IMR-90 (cell line): ENCODE measurements around the gene CCDC13. TPM values are rescaled to one million over a fixed set of nuclear protein-coding genes. Genes with fewer than 3 reads are reported as not detected.
A peak's percentile ranks its signal among the peaks of the same experiment; 100 is the strongest.

Experiments used
- ATAC-seq: fragments of 200-7000 bp; cut with Tn5 transposase; 2 replicates; pipeline ENCODE4 v1.9.1; 2020; ENCODE audit warnings: low read depth, mild to moderate bottlenecking, moderate library complexity
- BruUV-seq: library from RNA; stranded (reverse); fragments of 400-500 nt; replicated peaks from 2 replicates; lab custom pipeline; 2021; lab: Mats Ljungman, UMichigan
- CTCF ChIA-PET: fragments of 300-600 bp; formaldehyde crosslinking; extraction: SDS; loops from one replicate; lab custom pipeline; 2021; ENCODE audit warnings: antibody characterized with exemption; lab: Yijun Ruan, JAX
- POLR2A ChIA-PET: fragments of 300-600 bp; sonication (Branson Sonifier 250); formaldehyde crosslinking; loops from one replicate; lab custom pipeline; 2022; ENCODE audit warnings: antibody characterized with exemption; ENCODE audit not compliant: unreplicated experiment; lab: Charles Lee
- DNase-seq: peaks from one replicate; pipeline ENCODE4 v3.0.0; 2013
- H2AFZ ChIP-seq: replicated peaks from 2 replicates; pipeline ENCODE3; 2013; ENCODE audit warnings: low read length, mild to moderate bottlenecking; ENCODE audit not compliant: poor library complexity
- H2AK5ac ChIP-seq: 2 replicates; pipeline ENCODE4 v1.6.1; 2013; ENCODE audit warnings: low read depth, low read length, inconsistent platforms
- H2AK9ac ChIP-seq: replicated peaks from 2 replicates; pipeline ENCODE3; 2013; ENCODE audit warnings: mild to moderate bottlenecking, low read depth, low read length, moderate library complexity; ENCODE audit not compliant: poor library complexity
- H2BK120ac ChIP-seq: 2 replicates; pipeline ENCODE4 v1.6.1; 2013; ENCODE audit warnings: low read depth, low read length, inconsistent platforms
- H2BK15ac ChIP-seq: 3 replicates; pipeline ENCODE4 v1.6.1; 2013; ENCODE audit warnings: low read depth, low read length, inconsistent platforms
- H2BK20ac ChIP-seq: 2 replicates; pipeline ENCODE4 v1.6.1; 2013; ENCODE audit warnings: low read depth, mild to moderate bottlenecking, inconsistent platforms, low read length, moderate library complexity
- H2BK5ac ChIP-seq: 2 replicates; pipeline ENCODE4 v1.6.1; 2013; ENCODE audit warnings: mild to moderate bottlenecking, low read depth, low read length, inconsistent platforms; ENCODE audit not compliant: poor library complexity, severe bottlenecking
- H3K14ac ChIP-seq: replicated peaks from 2 replicates; pipeline ENCODE4 v1.6.1; 2013; ENCODE audit warnings: low read depth, low read length, inconsistent platforms
- H3K18ac ChIP-seq: 2 replicates; pipeline ENCODE4 v1.6.1; 2013; ENCODE audit warnings: low read depth, low read length, control low read depth
- H3K23ac ChIP-seq: 2 replicates; pipeline ENCODE4 v1.6.1; 2013; ENCODE audit warnings: low read depth, low read length, inconsistent platforms
- H3K27ac ChIP-seq: 2 replicates; pipeline ENCODE4 v1.5.1; 2013; ENCODE audit warnings: mild to moderate bottlenecking, control low read depth, low read length; ENCODE audit not compliant: insufficient read depth
- H3K27me3 ChIP-seq: 2 replicates; pipeline ENCODE4 v1.6.1; 2013; ENCODE audit warnings: low read length; ENCODE audit not compliant: control insufficient read depth, insufficient read depth
- H3K36me3 ChIP-seq: 2 replicates; pipeline ENCODE4 v1.6.1; 2013; ENCODE audit warnings: low read length, mixed read lengths; ENCODE audit not compliant: control insufficient read depth, insufficient read depth
- H3K4ac ChIP-seq: 2 replicates; pipeline ENCODE4 v1.6.1; 2013; ENCODE audit warnings: low read depth, low read length, inconsistent platforms
- H3K4me1 ChIP-seq: 2 replicates; pipeline ENCODE4 v1.6.1; 2013; ENCODE audit warnings: low read length, mixed read lengths; ENCODE audit not compliant: control insufficient read depth, insufficient read depth
- H3K4me2 ChIP-seq: 2 replicates; pipeline ENCODE4 v1.6.1; 2013; ENCODE audit warnings: low read depth, mild to moderate bottlenecking, control low read depth, low read length, moderate library complexity
- H3K4me3 ChIP-seq: 2 replicates; pipeline ENCODE4 v1.5.1; 2013; ENCODE audit warnings: low read depth, mild to moderate bottlenecking, control low read depth, low read length, moderate library complexity; ENCODE audit not compliant: insufficient read depth
- H3K56ac ChIP-seq: 2 replicates; pipeline ENCODE4 v1.6.1; 2013; ENCODE audit warnings: low read length, inconsistent platforms; ENCODE audit not compliant: insufficient read depth; ENCODE audit errors: extremely low read depth
- H3K79me1 ChIP-seq, 2 experiments: 2 replicates each; pipeline ENCODE4 v1.6.1; 2013; ENCODE audit warnings: low read length in 2 of 2, inconsistent platforms in 1 of 2, low read depth in 1 of 2
- H3K9ac ChIP-seq: 2 replicates; pipeline ENCODE4 v1.6.1; 2013; ENCODE audit warnings: low read depth, low read length, control low read depth
- H3K9me1 ChIP-seq: 2 replicates; pipeline ENCODE4 v1.6.1; 2013; ENCODE audit warnings: low read length, inconsistent platforms; ENCODE audit not compliant: insufficient read depth
- H3K9me3 ChIP-seq: 2 replicates; pipeline ENCODE4 v1.6.1; 2013; ENCODE audit warnings: low read length; ENCODE audit not compliant: control insufficient read depth, insufficient read depth
- H4K20me1 ChIP-seq: 2 replicates; pipeline ENCODE4 v1.6.1; 2013; ENCODE audit warnings: low read length, inconsistent platforms; ENCODE audit not compliant: insufficient read depth
- H4K5ac ChIP-seq: 2 replicates; pipeline ENCODE4 v1.6.1; 2013; ENCODE audit warnings: mild to moderate bottlenecking, low read depth, low read length, control low read depth
- H4K8ac ChIP-seq, 2 experiments: 2 replicates each; pipeline ENCODE4 v1.6.1; 2013; ENCODE audit warnings: low read depth in 2 of 2, low read length in 2 of 2, control low read depth in 1 of 2, inconsistent platforms in 1 of 2
- H4K91ac ChIP-seq: 2 replicates; pipeline ENCODE4 v1.6.1; 2013; ENCODE audit warnings: low read depth, low read length, inconsistent platforms; ENCODE audit not compliant: insufficient read depth
- CHD1 ChIP-seq: IDR thresholded peaks from 2 replicates; pipeline ENCODE4 v1.6.1; 2012; ENCODE audit warnings: low read depth, low read length, improper control_type of control experiment
- FOS ChIP-seq: fragments of 150-350 bp; IDR thresholded peaks from 2 replicates; pipeline ENCODE4 v1.6.1; 2016; ENCODE audit warnings: low read depth, low read length
- MAFK ChIP-seq: IDR thresholded peaks from 2 replicates; pipeline ENCODE4 v1.6.1; 2012; ENCODE audit warnings: low read depth, low read length, improper control_type of control experiment
- MAZ ChIP-seq: IDR thresholded peaks from 2 replicates; pipeline ENCODE4 v1.6.1; 2012; ENCODE audit warnings: low read depth, mild to moderate bottlenecking, low read length, improper control_type of control experiment, moderate library complexity, borderline replicate concordance
- MXI1 ChIP-seq: IDR thresholded peaks from 2 replicates; pipeline ENCODE4 v1.6.1; 2012; ENCODE audit warnings: low read depth, mild to moderate bottlenecking, low read length, moderate library complexity, borderline replicate concordance
- POLR2A ChIP-seq: IDR thresholded peaks from 2 replicates; pipeline ENCODE4 v1.6.1; 2012; ENCODE audit warnings: mild to moderate bottlenecking, low read depth, low read length
- RCOR1 ChIP-seq: IDR thresholded peaks from 2 replicates; pipeline ENCODE4 v1.6.1; 2012; ENCODE audit warnings: mild to moderate bottlenecking, low read length, improper control_type of control experiment; ENCODE audit not compliant: insufficient replicate concordance
- RFX5 ChIP-seq: IDR thresholded peaks from 2 replicates; pipeline ENCODE4 v1.8.0; 2012; ENCODE audit warnings: low read depth, mild to moderate bottlenecking, low read length, moderate library complexity
- SMC3 ChIP-seq: fragments of 150-350 bp; IDR thresholded peaks from 2 replicates; pipeline ENCODE4 v1.6.1; 2016; ENCODE audit warnings: low read depth, mild to moderate bottlenecking, antibody characterized with exemption, low read length, moderate library complexity
- WGBS, 2 experiments: methylation state at CpG; one replicate each; pipeline versions ENCODE4 v1.1.5 to v1.1.7; 2013; ENCODE audit warnings: missing lambda C conversion rate in 2 of 2; ENCODE audit not compliant: insufficient read length in 1 of 2; ENCODE audit errors: extremely low coverage in 2 of 2; 5-methylcytosine and 5-hydroxymethylcytosine counted together
- dilution Hi-C: fragments of 300-500 bp; cut with HindIII; formaldehyde crosslinking; loops from one replicate; pipeline ENCODE4 v1.14.3; 2018; ENCODE audit warnings: low sequenced_read_pairs; ENCODE audit not compliant: unreplicated experiment
- in situ Hi-C: fragments of 300-500 bp; cut with MboI; formaldehyde crosslinking; loops from 3 replicates; pipeline ENCODE4 v1.14.3; 2019; ENCODE audit warnings: low sequenced_read_pairs, inconsistent platforms, mixed read lengths
- intact Hi-C: fragments of 100-400 bp; cut with micrococcal nuclease; formaldehyde crosslinking; loops from 2 replicates; pipeline ENCODE4 v1.10.0; 2022
- polyA plus RNA-seq, 3 experiments: library from polyadenylated mRNA; depleted of rRNA; stranded (reverse); fragments of >200 nt; gene quantifications; 2 replicates each; pipeline ENCODE4 v1.2.3, GENCODE V29; 2012; ENCODE audit warnings: low replicate concordance in 1 of 3
- total RNA-seq: library from RNA; depleted of rRNA; stranded (reverse); fragments of >200 nt; gene quantifications from 2 replicates; pipeline ENCODE4 v1.2.3, GENCODE V29; 2012
- TF ChIP-seq, protein P1 (sequence below): fragments of 150-350 bp; IDR thresholded peaks from 2 replicates; pipeline ENCODE4 v1.6.1; 2016; ENCODE audit warnings: low read depth, mild to moderate bottlenecking, low read length, moderate library complexity, borderline replicate concordance

Gene CCDC13
- total and polyA plus RNA-seq, 2 of the 4 experiments (the other 2 are of a cell fraction), result 0.18 to 0.19 TPM

DNA sequence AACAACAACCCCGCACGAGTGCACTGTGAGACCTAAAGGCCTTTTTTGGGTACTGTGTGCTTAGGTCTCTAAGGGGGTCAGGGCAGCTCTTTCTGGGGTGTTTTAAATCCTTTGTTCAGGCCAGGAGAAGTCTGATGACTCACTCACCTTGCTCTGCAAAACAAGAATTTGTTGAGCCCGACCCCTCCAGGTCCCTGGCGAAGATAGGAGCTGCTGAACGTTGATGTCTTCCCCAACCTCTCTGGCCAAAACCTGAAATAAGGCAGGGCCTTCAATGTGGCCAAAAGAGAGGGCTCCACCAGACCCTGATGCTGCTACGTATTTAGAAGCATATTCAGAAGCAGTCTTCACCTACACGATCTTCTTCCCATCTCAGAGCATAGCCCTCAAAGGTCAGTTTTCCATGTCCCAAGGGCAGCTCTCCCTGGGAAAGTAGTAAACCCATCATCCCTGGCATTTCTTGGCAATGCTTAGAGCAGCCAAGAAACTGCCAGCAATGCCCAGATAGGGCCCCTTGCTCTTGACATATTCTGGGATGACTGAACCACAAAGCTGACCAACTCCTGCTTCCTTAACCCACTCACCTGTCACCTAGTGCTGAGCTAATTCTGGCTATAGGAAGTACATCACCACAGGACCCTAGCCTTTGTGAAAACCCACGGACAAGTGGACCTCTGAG is 27.1 kb downstream of the CCDC13 start:
- no peak for DNase-seq
- no peak for ATAC-seq
- Histone ChIP-seq H4K8ac (no peak overlapping the region), H2BK120ac (no peak overlapping the region), H3K79me1 (no peaks in the 10 kb centered on the region), H4K20me1 (peaks cover 9% of the 10 kb centered on the region), H3K18ac (no peak overlapping the region), H2AFZ (peak overlapping the region; percentile 61), H3K36me3 (no peaks in the 10 kb centered on the region), H2AK9ac (peak overlapping the region; percentile 12), H2BK20ac (no peak overlapping the region; the same call in 1 of the 2 replicates), H3K4me1 (peaks cover 12% of the 10 kb centered on the region), H3K27ac (no peak overlapping the region), H3K27me3 (peaks cover 5% of the 10 kb centered on the region; the same call in 1 of the 2 replicates), H3K4me3 (no peak overlapping the region), H4K5ac (no peak overlapping the region), H2BK15ac (no peak overlapping the region), H4K91ac (no peak overlapping the region), H3K9me1 (peaks cover 14% of the 10 kb centered on the region), H3K9me3 (no peaks in the 10 kb centered on the region), H3K56ac (no peak overlapping the region), H2AK5ac (peak overlapping the region; percentile 65), H3K4me2 (peak overlapping the region; percentile 42), H3K9ac (no peak overlapping the region), H3K23ac (0 out of 2 replicates have a peak overlapping the region, but pooled peaks have one; percentile 35), H3K14ac (0 out of 2 replicates have a peak overlapping the region, but pooled peaks have one; percentile 28), H3K4ac (peak overlapping the region; percentile 48), H2BK5ac (no peak overlapping the region)
- ChIA-PET CTCF (interaction anchor here (1.2 to 1.5 kb wide), 4 partner anchors 10 to 94 kb away, joined by 3 to 5 read pairs (median 4); no protein-coding TSS in a partner anchor), POLR2A (interaction anchor here (1.1 kb wide), 1 partner anchor 155 kb away, joined by 3 read pairs; the partner anchor contains the start of gene SS18L2)
- 79% methylated on average over 2 of the region's 8 CpGs; no CpG with 5 or more reads in 1 of the 2 experiments for WGBS, 2 experiments
- TF ChIP-seq CHD1 (no peak), MAFK (no peak), SMC3 (no peak), RCOR1 (no peak), RFX5 (no peak), FOS (no peak), POLR2A (no peak), MXI1 (no peak), MAZ (no peak)
- TF ChIP-seq, protein P1, sequence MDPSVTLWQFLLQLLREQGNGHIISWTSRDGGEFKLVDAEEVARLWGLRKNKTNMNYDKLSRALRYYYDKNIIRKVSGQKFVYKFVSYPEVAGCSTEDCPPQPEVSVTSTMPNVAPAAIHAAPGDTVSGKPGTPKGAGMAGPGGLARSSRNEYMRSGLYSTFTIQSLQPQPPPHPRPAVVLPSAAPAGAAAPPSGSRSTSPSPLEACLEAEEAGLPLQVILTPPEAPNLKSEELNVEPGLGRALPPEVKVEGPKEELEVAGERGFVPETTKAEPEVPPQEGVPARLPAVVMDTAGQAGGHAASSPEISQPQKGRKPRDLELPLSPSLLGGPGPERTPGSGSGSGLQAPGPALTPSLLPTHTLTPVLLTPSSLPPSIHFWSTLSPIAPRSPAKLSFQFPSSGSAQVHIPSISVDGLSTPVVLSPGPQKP, result no peak
- in situ Hi-C loops (no loop called here), dilution Hi-C loops (no loop called here), intact Hi-C loops (loop anchor here (2.0 kb wide), 1 partner anchor 93 kb away; the partner anchor contains the start of gene ZBTB47)
- BruUV-seq, result no TSS peak
